ENCODE results near the gene CRMP1. TPM values are rescaled to one million over a fixed set of nuclear protein-coding genes. Genes with fewer than 3 reads are reported as not detected.

The CRMP1 gene
- total RNA-seq, 1 donor from 2014 or later: 67.4 TPM

DNA sequence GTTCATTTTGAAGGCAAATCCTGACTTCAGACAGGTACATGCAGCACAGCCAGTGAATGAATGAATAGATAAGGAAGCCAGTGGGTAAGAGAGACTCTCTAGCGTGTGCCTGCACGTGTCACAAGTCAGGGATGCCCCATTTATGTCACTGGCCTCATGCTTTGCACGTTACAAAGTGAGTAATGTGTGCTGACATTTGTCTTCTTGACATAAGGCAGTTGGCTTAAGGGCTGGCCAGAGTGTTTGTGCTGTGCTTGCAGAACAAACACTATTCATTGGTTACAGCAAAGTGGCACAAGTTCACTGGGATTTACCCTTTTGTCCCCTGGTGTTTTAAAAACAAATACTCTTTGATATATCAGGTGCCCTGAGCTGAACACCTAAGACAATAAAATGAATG is 55.9 kb downstream of the CRMP1 start:
- no peak overlapping the region for H2AFZ ChIP-seq (ENCODE audit: low read depth, low read length)
- H3K79me2 ChIP-seq (ENCODE audit: insufficient read depth, low read length): no peaks in the 10 kb centered on the region
- FAIRE-seq (no peak), DNase-seq (ENCODE audit: low read depth) (no peak)
- H4K20me1 ChIP-seq (ENCODE audit: insufficient read depth, low read length): peaks cover 5% of the 10 kb centered on the region
- H3K9me3 ChIP-seq (ENCODE audit: insufficient read depth, low read depth, low read length): no peaks in the 10 kb centered on the region
- Mint-ChIP-seq H3K4me3 (ENCODE audit: unreplicated experiment) (no peak overlapping the region), H3K27me3 (ENCODE audit: low read depth, unreplicated experiment) (no peaks in the 10 kb centered on the region), H3K9me3 (ENCODE audit: unreplicated experiment) (peaks cover 2% of the 10 kb centered on the region), H3K36me3 (ENCODE audit: low read depth, unreplicated experiment) (peaks cover 43% of the 10 kb centered on the region), H3K27ac (ENCODE audit: unreplicated experiment) (no peak overlapping the region), H3K4me1 (ENCODE audit: low read depth, unreplicated experiment) (peaks cover 1% of the 10 kb centered on the region)
- TF ChIP-seq EZH2 (IDR thresholded peaks at IDR 0.05; ENCODE audit: insufficient read depth, low read length): no peak
- TF ChIP-seq, protein P1, sequence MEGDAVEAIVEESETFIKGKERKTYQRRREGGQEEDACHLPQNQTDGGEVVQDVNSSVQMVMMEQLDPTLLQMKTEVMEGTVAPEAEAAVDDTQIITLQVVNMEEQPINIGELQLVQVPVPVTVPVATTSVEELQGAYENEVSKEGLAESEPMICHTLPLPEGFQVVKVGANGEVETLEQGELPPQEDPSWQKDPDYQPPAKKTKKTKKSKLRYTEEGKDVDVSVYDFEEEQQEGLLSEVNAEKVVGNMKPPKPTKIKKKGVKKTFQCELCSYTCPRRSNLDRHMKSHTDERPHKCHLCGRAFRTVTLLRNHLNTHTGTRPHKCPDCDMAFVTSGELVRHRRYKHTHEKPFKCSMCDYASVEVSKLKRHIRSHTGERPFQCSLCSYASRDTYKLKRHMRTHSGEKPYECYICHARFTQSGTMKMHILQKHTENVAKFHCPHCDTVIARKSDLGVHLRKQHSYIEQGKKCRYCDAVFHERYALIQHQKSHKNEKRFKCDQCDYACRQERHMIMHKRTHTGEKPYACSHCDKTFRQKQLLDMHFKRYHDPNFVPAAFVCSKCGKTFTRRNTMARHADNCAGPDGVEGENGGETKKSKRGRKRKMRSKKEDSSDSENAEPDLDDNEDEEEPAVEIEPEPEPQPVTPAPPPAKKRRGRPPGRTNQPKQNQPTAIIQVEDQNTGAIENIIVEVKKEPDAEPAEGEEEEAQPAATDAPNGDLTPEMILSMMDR (IDR thresholded peaks at IDR 0.05; ENCODE audit: insufficient read depth, low read depth, low read length): no peak
- no peaks in the 10 kb centered on the region for H3K27me3 ChIP-seq (ENCODE audit: insufficient read depth, low read length)
- H3K4me2 ChIP-seq (ENCODE audit: low read length): no peak overlapping the region
- H3K36me3 ChIP-seq (ENCODE audit: insufficient read depth, low read length): peaks cover 8% of the 10 kb centered on the region
- H3K9ac ChIP-seq (ENCODE audit: low read length): no peak overlapping the region
- no peaks in the 10 kb centered on the region for H3K4me1 ChIP-seq (ENCODE audit: insufficient read depth, low read length)
- H3K27ac ChIP-seq (ENCODE audit: low read depth, low read length): no peak overlapping the region
- no peak overlapping the region for H3K4me3 ChIP-seq (ENCODE audit: insufficient read depth, low read depth, low read length)

DNA sequence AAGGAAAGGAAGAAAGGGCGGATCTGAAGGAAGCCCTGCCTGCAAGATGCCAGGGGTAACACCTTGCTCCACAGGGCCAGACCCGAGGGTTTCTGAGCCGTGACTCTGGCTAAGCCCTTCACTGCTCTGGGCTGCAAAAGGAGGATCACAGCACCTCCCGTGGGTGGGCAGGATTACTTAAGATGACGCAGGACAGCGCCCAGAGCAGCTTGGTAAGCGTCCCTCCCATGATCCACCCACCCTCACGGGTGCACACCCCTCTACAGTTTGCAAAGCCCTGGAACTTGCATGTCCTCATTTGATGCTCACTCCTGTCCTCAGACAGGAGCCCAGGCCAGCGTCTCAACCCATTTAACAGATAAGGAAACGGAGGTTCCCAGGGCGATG is 64.9 kb downstream of the CRMP1 start:
- no peak for FAIRE-seq
- Histone ChIP-seq H3K4me2 (ENCODE audit: low read length) (no peak overlapping the region), H2AFZ (ENCODE audit: low read depth, low read length) (no peak overlapping the region), H3K36me3 (ENCODE audit: insufficient read depth, low read length) (peaks cover 26% of the 10 kb centered on the region), H3K79me2 (ENCODE audit: insufficient read depth, low read length) (no peaks in the 10 kb centered on the region), H4K20me1 (ENCODE audit: insufficient read depth, low read length) (peaks cover 53% of the 10 kb centered on the region), H3K4me1 (ENCODE audit: insufficient read depth, low read length) (no peaks in the 10 kb centered on the region), H3K9ac (ENCODE audit: low read length) (no peak overlapping the region), H3K9me3 (ENCODE audit: insufficient read depth, low read depth, low read length) (no peaks in the 10 kb centered on the region), H3K4me3 (ENCODE audit: insufficient read depth, low read depth, low read length) (no peak overlapping the region), H3K27me3 (ENCODE audit: insufficient read depth, low read length) (no peaks in the 10 kb centered on the region), H3K27ac (ENCODE audit: low read depth, low read length) (no peak overlapping the region)
- Mint-ChIP-seq H3K4me3 (ENCODE audit: unreplicated experiment) (no peak overlapping the region), H3K27ac (ENCODE audit: unreplicated experiment) (no peak overlapping the region), H3K4me1 (ENCODE audit: low read depth, unreplicated experiment) (peaks cover 5% of the 10 kb centered on the region), H3K9me3 (ENCODE audit: unreplicated experiment) (peaks cover 2% of the 10 kb centered on the region), H3K36me3 (ENCODE audit: low read depth, unreplicated experiment) (peaks cover 16% of the 10 kb centered on the region), H3K27me3 (ENCODE audit: low read depth, unreplicated experiment) (no peaks in the 10 kb centered on the region)
- TF ChIP-seq, protein P1 (IDR thresholded peaks at IDR 0.05; ENCODE audit: insufficient read depth, low read depth, low read length): no peak
- TF ChIP-seq EZH2 (IDR thresholded peaks at IDR 0.05; ENCODE audit: insufficient read depth, low read length): no peak
- DNase-seq (ENCODE audit: low read depth): no peak

- H3K4me2 ChIP-seq (ENCODE audit: low read length): no peak overlapping the region
- H3K4me3 ChIP-seq (ENCODE audit: insufficient read depth, low read depth, low read length): no peak overlapping the region
- TF ChIP-seq, protein P1 (IDR thresholded peaks at IDR 0.05; ENCODE audit: insufficient read depth, low read depth, low read length): no peak
- no peaks in the 10 kb centered on the region for H3K27me3 ChIP-seq (ENCODE audit: insufficient read depth, low read length)
- Mint-ChIP-seq H3K36me3 (ENCODE audit: low read depth, unreplicated experiment) (peaks cover 17% of the 10 kb centered on the region), H3K27ac (ENCODE audit: unreplicated experiment) (no peak overlapping the region), H3K27me3 (ENCODE audit: low read depth, unreplicated experiment) (no peaks in the 10 kb centered on the region), H3K9me3 (ENCODE audit: unreplicated experiment) (no peaks in the 10 kb centered on the region), H3K4me3 (ENCODE audit: unreplicated experiment) (no peak overlapping the region), H3K4me1 (ENCODE audit: low read depth, unreplicated experiment) (peaks cover 4% of the 10 kb centered on the region)
- peaks cover 59% of the 10 kb centered on the region for H4K20me1 ChIP-seq (ENCODE audit: insufficient read depth, low read length)
- H2AFZ ChIP-seq (ENCODE audit: low read depth, low read length): no peak overlapping the region
- peaks cover 24% of the 10 kb centered on the region for H3K36me3 ChIP-seq (ENCODE audit: insufficient read depth, low read length)
- DNase-seq (ENCODE audit: low read depth): no peak
- no peaks in the 10 kb centered on the region for H3K4me1 ChIP-seq (ENCODE audit: insufficient read depth, low read length)
- no peak overlapping the region for H3K9ac ChIP-seq (ENCODE audit: low read length)
- no peaks in the 10 kb centered on the region for H3K9me3 ChIP-seq (ENCODE audit: insufficient read depth, low read depth, low read length)
- no peak overlapping the region for H3K27ac ChIP-seq (ENCODE audit: low read depth, low read length)
- FAIRE-seq: no peak
- H3K79me2 ChIP-seq (ENCODE audit: insufficient read depth, low read length): no peaks in the 10 kb centered on the region
Measured at GRCh38 chr4:5827108-5828004, 65.5 kb downstream of the CRMP1 start.
